GM12878 (cell line): ENCODE measurements around the gene MRPL38.
A peak's percentile ranks its signal among the peaks of the same experiment; 100 is the strongest.

Source experiments
- CTCF ChIP-seq, 3 experiments: IDR thresholded peaks in 2 of 3; conservative IDR thresholded peaks in 1 of 3; 2 replicates each; pipeline ENCODE4 v1.5.1; 2011; ENCODE audit warnings: low read depth in 3 of 3, low read length in 3 of 3, mild to moderate bottlenecking in 3 of 3, control low read depth in 2 of 3, moderate library complexity in 2 of 3, inconsistent platforms in 1 of 3, mixed read lengths in 1 of 3; ENCODE audit not compliant: control insufficient read depth in 2 of 3, insufficient read depth in 1 of 3; ENCODE audit errors: extremely low read depth in 1 of 3
- MAX ChIP-seq: IDR thresholded peaks from 2 replicates; pipeline ENCODE4 v1.6.1; 2012; ENCODE audit warnings: low read depth, low read length, improper control_type of control experiment
- POLR2A ChIP-seq: IDR thresholded peaks from 2 replicates; pipeline ENCODE4 v1.6.1; 2011; ENCODE audit warnings: low read depth, mild to moderate bottlenecking, low read length
- TARDBP ChIP-seq: IDR thresholded peaks from 2 replicates; pipeline ENCODE4 v1.6.1; 2016; ENCODE audit warnings: borderline replicate concordance
- USF2 ChIP-seq: IDR thresholded peaks from 2 replicates; pipeline ENCODE4 v1.6.1; 2011; ENCODE audit warnings: low read depth, low read length, improper control_type of control experiment, borderline replicate concordance

- TF ChIP-seq CTCF (IDR thresholded peaks at IDR 0.05 in 2 of 3, conservative IDR thresholded peaks at IDR 0.05 in 1 of 3; ENCODE audit: control insufficient read depth in 2 of 3, extremely low read depth in 1 of 3, insufficient read depth in 1 of 3, low read depth in 3 of 3, low read length in 3 of 3), result no peak
- 0 out of 2 replicates have a peak, but pooled peaks have one; percentile 26 for TF ChIP-seq POLR2A
- no peak for TF ChIP-seq USF2
- TF ChIP-seq MAX, result no peak
- no peak for TF ChIP-seq TARDBP
Measured at GRCh38 chr17:75892556-75893224, 12.0 kb downstream of the MRPL38 start.
